ENCODE data around the gene CERK.

The CERK gene

DNA sequence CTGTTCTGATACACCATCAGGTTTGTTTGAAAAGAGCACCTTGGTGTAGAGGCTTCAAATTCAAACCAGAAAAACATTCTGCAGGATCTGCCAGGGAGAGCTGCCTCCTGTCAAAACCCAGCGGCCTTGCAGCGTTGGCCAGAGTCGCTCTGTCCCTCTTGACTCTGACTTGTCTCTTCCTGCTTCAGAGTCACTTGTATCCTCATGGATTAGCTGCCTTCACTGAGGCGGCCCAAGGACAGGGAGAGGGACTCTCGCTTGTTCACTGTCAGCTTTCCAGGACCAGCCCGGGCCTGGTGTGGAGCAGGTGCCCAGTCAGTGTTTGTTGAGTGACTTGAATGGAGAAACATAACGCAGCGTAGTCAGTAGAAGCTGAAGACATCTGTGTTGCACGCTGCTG is 42.4 kb upstream of the CERK start:
- H3K4me2 ChIP-seq (ENCODE audit: low read length) = no peak overlapping the region
- peaks cover 25% of the 10 kb centered on the region for H3K4me1 ChIP-seq (ENCODE audit: low read length)
- H3K4me3 ChIP-seq (ENCODE audit: low read length) = no peak overlapping the region
- no peaks in the 10 kb centered on the region for H3K9me3 ChIP-seq (ENCODE audit: insufficient read depth, low read length)
- H3K9ac ChIP-seq (ENCODE audit: low read length) = no peak overlapping the region
- no peaks in the 10 kb centered on the region for H3K27me3 ChIP-seq (ENCODE audit: low read depth, low read length)
- TF ChIP-seq, protein P1, sequence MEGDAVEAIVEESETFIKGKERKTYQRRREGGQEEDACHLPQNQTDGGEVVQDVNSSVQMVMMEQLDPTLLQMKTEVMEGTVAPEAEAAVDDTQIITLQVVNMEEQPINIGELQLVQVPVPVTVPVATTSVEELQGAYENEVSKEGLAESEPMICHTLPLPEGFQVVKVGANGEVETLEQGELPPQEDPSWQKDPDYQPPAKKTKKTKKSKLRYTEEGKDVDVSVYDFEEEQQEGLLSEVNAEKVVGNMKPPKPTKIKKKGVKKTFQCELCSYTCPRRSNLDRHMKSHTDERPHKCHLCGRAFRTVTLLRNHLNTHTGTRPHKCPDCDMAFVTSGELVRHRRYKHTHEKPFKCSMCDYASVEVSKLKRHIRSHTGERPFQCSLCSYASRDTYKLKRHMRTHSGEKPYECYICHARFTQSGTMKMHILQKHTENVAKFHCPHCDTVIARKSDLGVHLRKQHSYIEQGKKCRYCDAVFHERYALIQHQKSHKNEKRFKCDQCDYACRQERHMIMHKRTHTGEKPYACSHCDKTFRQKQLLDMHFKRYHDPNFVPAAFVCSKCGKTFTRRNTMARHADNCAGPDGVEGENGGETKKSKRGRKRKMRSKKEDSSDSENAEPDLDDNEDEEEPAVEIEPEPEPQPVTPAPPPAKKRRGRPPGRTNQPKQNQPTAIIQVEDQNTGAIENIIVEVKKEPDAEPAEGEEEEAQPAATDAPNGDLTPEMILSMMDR (IDR thresholded peaks at IDR 0.05; ENCODE audit: low read depth, low read length) = no peak
- no peak for TF ChIP-seq EZH2phosphoT487 (IDR thresholded peaks at IDR 0.05; ENCODE audit: low read depth)
- H3K36me3 ChIP-seq (replicated peaks; ENCODE audit: low read depth, low read length) = peaks cover 81% of the 10 kb centered on the region
- H2AFZ ChIP-seq (ENCODE audit: low read depth, low read length) = no peak overlapping the region
- peaks cover 77% of the 10 kb centered on the region for H4K20me1 ChIP-seq (ENCODE audit: insufficient read depth, low read length)
- H3K79me2 ChIP-seq (ENCODE audit: low read length) = peaks cover 100% of the 10 kb centered on the region
- H3K27ac ChIP-seq (ENCODE audit: low read length) = no peak overlapping the region

DNA sequence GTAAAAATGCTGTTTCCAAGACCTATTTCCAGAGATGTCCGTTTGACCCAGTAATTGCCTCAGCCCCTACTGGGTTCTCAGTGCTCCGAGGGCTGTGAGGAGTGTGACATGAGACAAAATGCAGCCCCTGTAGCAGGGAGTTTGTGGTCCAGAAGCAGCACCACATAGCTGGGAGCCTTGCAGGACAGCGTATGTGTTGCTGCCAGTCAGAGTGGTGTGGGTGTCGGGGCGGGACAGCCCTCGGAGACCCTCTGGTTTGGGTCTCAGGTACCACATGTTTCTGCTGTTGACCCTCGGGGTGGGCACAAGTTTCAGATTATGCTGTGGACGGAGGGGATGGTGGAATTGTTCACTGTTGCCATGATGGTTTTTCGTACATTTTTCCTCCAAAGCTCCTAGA is 41.6 kb upstream of the CERK start:
- Histone ChIP-seq H3K27me3 (ENCODE audit: low read depth, low read length) (no peaks in the 10 kb centered on the region), H3K4me2 (ENCODE audit: low read length) (no peak overlapping the region), H3K9ac (ENCODE audit: low read length) (no peak overlapping the region), H3K4me1 (ENCODE audit: low read length) (peaks cover 33% of the 10 kb centered on the region), H3K27ac (ENCODE audit: low read length) (no peak overlapping the region), H3K79me2 (ENCODE audit: low read length) (peaks cover 99% of the 10 kb centered on the region), H4K20me1 (ENCODE audit: insufficient read depth, low read length) (peaks cover 69% of the 10 kb centered on the region), H3K9me3 (ENCODE audit: insufficient read depth, low read length) (no peaks in the 10 kb centered on the region), H3K36me3 (replicated peaks; ENCODE audit: low read depth, low read length) (peaks cover 73% of the 10 kb centered on the region), H2AFZ (ENCODE audit: low read depth, low read length) (no peak overlapping the region), H3K4me3 (ENCODE audit: low read length) (no peak overlapping the region)
- TF ChIP-seq, protein P1 (IDR thresholded peaks at IDR 0.05; ENCODE audit: low read depth, low read length) = no peak
- no peak for TF ChIP-seq EZH2phosphoT487 (IDR thresholded peaks at IDR 0.05; ENCODE audit: low read depth)

DNA sequence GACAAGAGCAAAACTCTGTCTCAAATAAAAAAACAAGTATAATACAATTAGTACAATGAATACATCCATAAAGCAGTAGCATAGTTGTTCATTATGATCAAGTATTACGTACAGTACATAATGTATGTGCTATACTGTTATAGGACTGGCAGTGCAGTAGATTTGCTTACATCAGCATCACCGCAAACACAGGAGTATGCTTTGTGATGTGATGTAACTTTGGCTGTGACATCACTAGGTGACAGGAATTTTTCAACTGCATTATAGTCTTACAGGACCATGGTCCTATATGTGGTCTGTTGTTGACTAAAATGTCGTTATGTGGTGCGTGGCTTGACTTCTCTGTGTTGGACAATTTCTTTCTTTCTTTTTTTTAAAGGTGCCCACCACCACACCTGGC is 41.0 kb upstream of the CERK start:
- Histone ChIP-seq H2AFZ (ENCODE audit: low read depth, low read length) (no peak overlapping the region), H3K9ac (ENCODE audit: low read length) (no peak overlapping the region), H3K4me1 (ENCODE audit: low read length) (peaks cover 38% of the 10 kb centered on the region), H3K79me2 (ENCODE audit: low read length) (peaks cover 92% of the 10 kb centered on the region), H3K4me3 (ENCODE audit: low read length) (no peak overlapping the region), H4K20me1 (ENCODE audit: insufficient read depth, low read length) (peaks cover 63% of the 10 kb centered on the region), H3K27me3 (ENCODE audit: low read depth, low read length) (no peaks in the 10 kb centered on the region), H3K27ac (ENCODE audit: low read length) (no peak overlapping the region), H3K9me3 (ENCODE audit: insufficient read depth, low read length) (no peaks in the 10 kb centered on the region), H3K36me3 (replicated peaks; ENCODE audit: low read depth, low read length) (peaks cover 67% of the 10 kb centered on the region), H3K4me2 (ENCODE audit: low read length) (no peak overlapping the region)
- TF ChIP-seq, protein P1 (IDR thresholded peaks at IDR 0.05; ENCODE audit: low read depth, low read length) = no peak
- TF ChIP-seq EZH2phosphoT487 (IDR thresholded peaks at IDR 0.05; ENCODE audit: low read depth) = no peak

DNA sequence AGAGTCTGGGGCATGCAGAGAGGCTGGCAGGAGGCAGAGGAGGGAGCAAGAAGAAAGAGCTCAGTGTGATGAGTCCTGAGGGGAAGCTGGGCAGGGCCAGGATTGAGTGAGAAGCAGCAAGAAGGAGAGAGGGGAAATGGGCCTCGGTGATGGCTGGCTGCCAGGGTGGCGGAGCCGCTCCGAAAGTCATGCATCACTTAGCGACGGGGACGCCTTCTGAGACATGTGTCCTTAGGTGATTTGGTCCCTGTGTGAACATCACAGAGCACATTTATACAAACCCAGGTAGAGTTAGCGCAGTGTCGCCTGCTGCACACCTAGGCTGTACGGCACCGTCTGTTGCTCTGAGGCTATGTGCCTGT is 39.5 kb upstream of the CERK start:
- Histone ChIP-seq H2AFZ (ENCODE audit: low read depth, low read length) (no peak overlapping the region), H3K9me3 (ENCODE audit: insufficient read depth, low read length) (no peaks in the 10 kb centered on the region), H4K20me1 (ENCODE audit: insufficient read depth, low read length) (peaks cover 48% of the 10 kb centered on the region), H3K4me3 (ENCODE audit: low read length) (no peak overlapping the region), H3K36me3 (replicated peaks; ENCODE audit: low read depth, low read length) (peaks cover 56% of the 10 kb centered on the region), H3K4me1 (ENCODE audit: low read length) (peaks cover 52% of the 10 kb centered on the region), H3K9ac (ENCODE audit: low read length) (no peak overlapping the region), H3K27ac (ENCODE audit: low read length) (no peak overlapping the region), H3K79me2 (ENCODE audit: low read length) (peaks cover 85% of the 10 kb centered on the region), H3K27me3 (ENCODE audit: low read depth, low read length) (no peaks in the 10 kb centered on the region), H3K4me2 (ENCODE audit: low read length) (peak overlapping the region; percentile 95)
- no peak for TF ChIP-seq EZH2phosphoT487 (IDR thresholded peaks at IDR 0.05; ENCODE audit: low read depth)
- TF ChIP-seq, protein P1 (IDR thresholded peaks at IDR 0.05; ENCODE audit: low read depth, low read length) = no peak

Data from OCI-LY3 (cell line).